ENCODE results near the gene USP46. TPM values are rescaled to one million over a fixed set of nuclear protein-coding genes. Genes with fewer than 3 reads are reported as not detected.

Gene USP46
- polyA plus RNA-seq, 1 experiment = 12.5 TPM

GRCh38 chr4:52665592-52665991 lies 6.5 kb upstream of the USP46 start:
- TF ChIP-seq CTCF (IDR thresholded peaks at IDR 0.05; ENCODE audit: insufficient read depth, low read depth, low read length) = no peak
- H3K36me3 ChIP-seq (ENCODE audit: control insufficient read depth, insufficient read depth, low read length) = no peaks in the 10 kb centered on the region
- peaks cover 4% of the 10 kb centered on the region; the same call in 1 of the 2 replicates for H3K27me3 ChIP-seq (ENCODE audit: control insufficient read depth, insufficient read depth, low read length)
- no peak overlapping the region for H3K4me3 ChIP-seq (ENCODE audit: low read depth, low read length)
- POLR2A ChIA-PET = no interaction called here
- CTCF ChIA-PET = interaction anchor here (4.0 kb wide), 1 partner anchor 120 kb away, joined by 18 read pairs; no protein-coding TSS in a partner anchor
- DNase-seq (ENCODE audit: low read depth) = no peak

GRCh38 chr4:52664479-52664878 lies 5.4 kb upstream of the USP46 start:
- POLR2A ChIA-PET = no interaction called here
- no peak overlapping the region for H3K4me3 ChIP-seq (ENCODE audit: low read depth, low read length)
- no peak for TF ChIP-seq CTCF (IDR thresholded peaks at IDR 0.05; ENCODE audit: insufficient read depth, low read depth, low read length)
- DNase-seq (ENCODE audit: low read depth) = no peak
- H3K36me3 ChIP-seq (ENCODE audit: control insufficient read depth, insufficient read depth, low read length) = no peaks in the 10 kb centered on the region
- CTCF ChIA-PET = interaction anchor here (4.0 kb wide), 1 partner anchor 119 kb away, joined by 18 read pairs; no protein-coding TSS in a partner anchor
- peaks cover 4% of the 10 kb centered on the region; the same call in 1 of the 2 replicates for H3K27me3 ChIP-seq (ENCODE audit: control insufficient read depth, insufficient read depth, low read length)

- POLR2A ChIA-PET = no interaction called here
- no peak overlapping the region for H3K4me3 ChIP-seq (ENCODE audit: low read depth, low read length)
Measured at GRCh38 chr4:52661966-52662690, 3.0 kb upstream of the USP46 start.

GRCh38 chr4:52660643-52661042 lies 1.5 kb upstream of the USP46 start:
- POLR2A ChIA-PET = no interaction called here
- no peak overlapping the region for H3K4me3 ChIP-seq (ENCODE audit: low read depth, low read length)
- CTCF ChIA-PET = interaction anchor here (4.1 kb wide), 1 partner anchor 115 kb away, joined by 20 read pairs; no protein-coding TSS in a partner anchor
- no peak for TF ChIP-seq CTCF (IDR thresholded peaks at IDR 0.05; ENCODE audit: insufficient read depth, low read depth, low read length)
- H3K36me3 ChIP-seq (ENCODE audit: control insufficient read depth, insufficient read depth, low read length) = no peaks in the 10 kb centered on the region
- no peaks in the 10 kb centered on the region for H3K27me3 ChIP-seq (ENCODE audit: control insufficient read depth, insufficient read depth, low read length)
- no peak for DNase-seq (ENCODE audit: low read depth)

More at GRCh38 chr4:52661966-52662690, 3.0 kb upstream of the USP46 start:
- Histone ChIP-seq H3K27me3 (ENCODE audit: control insufficient read depth, insufficient read depth, low read length) (no peaks in the 10 kb centered on the region), H3K36me3 (ENCODE audit: control insufficient read depth, insufficient read depth, low read length) (no peaks in the 10 kb centered on the region)
- no peak for TF ChIP-seq CTCF (IDR thresholded peaks at IDR 0.05; ENCODE audit: insufficient read depth, low read depth, low read length)
- CTCF ChIA-PET = interaction anchor here (1.1 to 1.9 kb wide), 2 partner anchors 116 to 117 kb away, joined by 3 to 5 read pairs; no protein-coding TSS in a partner anchor
- DNase-seq (ENCODE audit: low read depth) = no peak

GRCh38 chr4:52659722-52660261 lies 691 bp upstream of the USP46 start:
- POLR2A ChIA-PET = no interaction called here
- Histone ChIP-seq H3K4me3 (ENCODE audit: low read depth, low read length) (peak overlapping the region; percentile 82), H3K27me3 (ENCODE audit: control insufficient read depth, insufficient read depth, low read length) (no peaks in the 10 kb centered on the region), H3K36me3 (ENCODE audit: control insufficient read depth, insufficient read depth, low read length) (no peaks in the 10 kb centered on the region; the same call in 1 of the 2 replicates)
- TF ChIP-seq CTCF (IDR thresholded peaks at IDR 0.05; ENCODE audit: insufficient read depth, low read depth, low read length) = no peak
- CTCF ChIA-PET = interaction anchor here (4.1 kb wide), 1 partner anchor 114 kb away, joined by 20 read pairs; no protein-coding TSS in a partner anchor
- DNase-seq (ENCODE audit: low read depth) = no peak

All from BJ (cell line).